Measurements from ENCODE around the gene KLF9. TPM values are rescaled to one million over a fixed set of nuclear protein-coding genes. Genes with fewer than 3 reads are reported as not detected.

The KLF9 gene
- total RNA-seq (2021) (0.34 and 1.0 TPM in 2 replicates), Bru-seq, nascent RNA (percentile 29 among the genes with signal in this experiment), BruChase-seq, experiment 1, labeled RNA remaining after a 2-hour chase (percentile 38 among the genes with signal in this experiment), BruChase-seq, experiment 2, labeled RNA remaining after a 6-hour chase (percentile 22 among the genes with signal in this experiment)
- long read RNA-seq, result 0 reads

DNA sequence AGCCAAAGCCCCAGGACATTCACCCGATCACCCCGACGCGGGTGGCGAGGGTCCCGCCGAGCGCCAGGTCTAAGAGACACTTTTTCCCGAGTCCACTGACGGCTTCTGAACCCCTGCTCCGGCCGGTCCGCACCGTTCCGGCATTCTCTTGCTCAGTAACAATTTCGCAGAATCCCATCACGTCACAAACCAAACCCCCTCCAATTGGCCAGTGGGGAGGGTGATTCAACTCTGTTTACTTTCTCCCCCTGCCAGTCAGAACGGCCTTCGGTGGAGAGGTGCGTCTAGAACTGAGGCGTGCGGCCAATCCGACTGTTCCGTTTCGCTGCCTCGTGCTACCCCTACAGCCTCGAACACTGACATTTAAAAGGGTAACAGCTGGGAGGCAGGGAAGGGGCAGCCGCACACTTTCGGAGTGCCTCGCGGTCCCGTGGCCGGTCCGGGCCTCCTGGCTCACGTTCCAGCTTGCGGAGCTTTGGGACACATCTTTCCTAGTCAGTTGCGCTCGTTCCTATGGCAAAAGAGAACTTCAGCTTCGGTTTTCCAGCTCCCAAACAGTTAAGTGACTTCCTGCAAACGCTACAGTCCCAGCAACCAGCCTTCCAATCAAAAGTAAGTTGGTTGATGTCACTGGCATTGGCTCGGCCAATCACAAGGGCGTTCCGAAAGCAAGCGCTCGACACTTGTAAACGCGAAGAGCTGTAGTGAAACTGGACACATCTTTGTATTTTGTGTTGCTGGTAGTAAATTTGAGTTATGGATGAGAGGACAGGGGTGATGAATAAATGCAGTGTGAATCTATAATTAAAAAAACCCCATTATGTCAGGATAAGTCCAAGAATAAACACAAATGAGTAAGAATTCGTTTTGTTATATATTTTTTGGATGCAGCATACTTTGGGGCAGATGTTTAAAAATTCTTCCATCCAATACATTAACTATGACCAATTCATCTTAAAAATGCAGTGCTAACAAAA is at the start of gene KLF9:
KLF9 (minus strand) TSS at position 859 of the 977 bp plus-strand sequence. CDS start 1,294 bp downstream, outside the sequence.
- ChIA-PET CTCF (no interaction called here), POLR2A (ENCODE audit: low non-redundant PET) (no interaction called here)
- intact Hi-C loops (cut with micrococcal nuclease; ENCODE audit: unreplicated experiment), result loop anchor here (10.0 kb wide), 1 partner anchor 159 kb away; the partner anchor contains the start of gene SMC5
- H3K4me1 ChIP-seq (ENCODE audit: insufficient read depth, low read length, poor library complexity, severe bottlenecking), result peaks cover 17% of the 10 kb centered on the region
- BruUV-seq (replicated peaks), result no TSS peak
- no peaks in the 10 kb centered on the region for H3K36me3 ChIP-seq (ENCODE audit: insufficient read depth, low read length, poor library complexity, severe bottlenecking)
- peak within 1 kb of the TSS; percentile 64 for H3K4me3 ChIP-seq (ENCODE audit: low read depth, low read length, poor library complexity, severe bottlenecking)
- H3K9me3 ChIP-seq (ENCODE audit: low read depth, low read length, poor library complexity, severe bottlenecking), result no peaks in the 10 kb centered on the region
- H3K27me3 ChIP-seq (replicated peaks; ENCODE audit: insufficient read depth, low read depth, low read length, poor library complexity), result no peaks in the 10 kb centered on the region
- TF ChIP-seq, protein P1, sequence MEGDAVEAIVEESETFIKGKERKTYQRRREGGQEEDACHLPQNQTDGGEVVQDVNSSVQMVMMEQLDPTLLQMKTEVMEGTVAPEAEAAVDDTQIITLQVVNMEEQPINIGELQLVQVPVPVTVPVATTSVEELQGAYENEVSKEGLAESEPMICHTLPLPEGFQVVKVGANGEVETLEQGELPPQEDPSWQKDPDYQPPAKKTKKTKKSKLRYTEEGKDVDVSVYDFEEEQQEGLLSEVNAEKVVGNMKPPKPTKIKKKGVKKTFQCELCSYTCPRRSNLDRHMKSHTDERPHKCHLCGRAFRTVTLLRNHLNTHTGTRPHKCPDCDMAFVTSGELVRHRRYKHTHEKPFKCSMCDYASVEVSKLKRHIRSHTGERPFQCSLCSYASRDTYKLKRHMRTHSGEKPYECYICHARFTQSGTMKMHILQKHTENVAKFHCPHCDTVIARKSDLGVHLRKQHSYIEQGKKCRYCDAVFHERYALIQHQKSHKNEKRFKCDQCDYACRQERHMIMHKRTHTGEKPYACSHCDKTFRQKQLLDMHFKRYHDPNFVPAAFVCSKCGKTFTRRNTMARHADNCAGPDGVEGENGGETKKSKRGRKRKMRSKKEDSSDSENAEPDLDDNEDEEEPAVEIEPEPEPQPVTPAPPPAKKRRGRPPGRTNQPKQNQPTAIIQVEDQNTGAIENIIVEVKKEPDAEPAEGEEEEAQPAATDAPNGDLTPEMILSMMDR (conservative IDR thresholded peaks at IDR 0.05; ENCODE audit: low read depth, low read length), result no peak
- no peak for TF ChIP-seq EZH2 (IDR thresholded peaks at IDR 0.05; ENCODE audit: borderline replicate concordance, low read depth, low read length, poor library complexity, severe bottlenecking)
- peak; percentile 92 for DNase-seq (ENCODE audit: low spot score)
- H3K27ac ChIP-seq (ENCODE audit: low read depth, low read length, poor library complexity, severe bottlenecking), result peak within 1 kb of the TSS; percentile 87

DNA sequence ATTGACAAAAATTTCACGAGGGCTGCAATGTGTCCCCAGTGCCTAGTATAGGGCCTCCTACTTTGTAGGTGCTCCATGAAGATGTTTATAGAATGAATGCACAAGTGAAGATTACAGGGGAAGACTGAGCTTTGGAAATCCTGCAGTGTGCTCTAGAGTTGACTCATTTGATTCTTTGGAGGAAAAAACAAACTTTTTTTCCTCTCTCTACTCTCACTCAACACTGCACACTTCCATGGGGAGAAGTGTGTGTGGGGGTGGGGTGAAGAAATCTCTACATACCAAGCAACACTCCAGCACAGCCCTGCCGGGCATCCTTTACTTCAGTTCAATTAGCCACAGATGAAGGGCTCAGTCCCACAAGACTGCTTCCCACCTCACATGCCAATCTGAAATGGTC is 49.4 kb upstream of the KLF9 start:
- ChIA-PET POLR2A (ENCODE audit: low non-redundant PET) (no interaction called here), CTCF (no interaction called here)
- intact Hi-C loops (cut with micrococcal nuclease; ENCODE audit: unreplicated experiment), result no loop called here

GRCh38 chr9:70462300-70462699 is 47.8 kb upstream of the KLF9 start:
- no peaks in the 10 kb centered on the region for H3K4me1 ChIP-seq (ENCODE audit: insufficient read depth, low read length, poor library complexity, severe bottlenecking)
- POLR2A ChIA-PET (ENCODE audit: low non-redundant PET), result no interaction called here
- CTCF ChIA-PET, result no interaction called here
- H3K27me3 ChIP-seq (replicated peaks; ENCODE audit: insufficient read depth, low read depth, low read length, poor library complexity), result no peaks in the 10 kb centered on the region
- TF ChIP-seq EZH2 (IDR thresholded peaks at IDR 0.05; ENCODE audit: borderline replicate concordance, low read depth, low read length, poor library complexity, severe bottlenecking), result no peak
- TF ChIP-seq, protein P1 (conservative IDR thresholded peaks at IDR 0.05; ENCODE audit: low read depth, low read length), result no peak
- intact Hi-C loops (cut with micrococcal nuclease; ENCODE audit: unreplicated experiment), result no loop called here
- no TSS peak for BruUV-seq (replicated peaks)
- H3K9me3 ChIP-seq (ENCODE audit: low read depth, low read length, poor library complexity, severe bottlenecking), result no peaks in the 10 kb centered on the region
- no peaks in the 10 kb centered on the region for H3K36me3 ChIP-seq (ENCODE audit: insufficient read depth, low read length, poor library complexity, severe bottlenecking)
- H3K4me3 ChIP-seq (ENCODE audit: low read depth, low read length, poor library complexity, severe bottlenecking), result no peak overlapping the region
- DNase-seq (ENCODE audit: low spot score), result no peak
- H3K27ac ChIP-seq (ENCODE audit: low read depth, low read length, poor library complexity, severe bottlenecking), result no peak overlapping the region

More for the DNA sequence above, 49.4 kb upstream of the KLF9 start:
- H3K27ac ChIP-seq (ENCODE audit: low read depth, low read length, poor library complexity, severe bottlenecking), result no peak overlapping the region
- H3K27me3 ChIP-seq (replicated peaks; ENCODE audit: insufficient read depth, low read depth, low read length, poor library complexity), result no peaks in the 10 kb centered on the region
- H3K36me3 ChIP-seq (ENCODE audit: insufficient read depth, low read length, poor library complexity, severe bottlenecking), result no peaks in the 10 kb centered on the region
- H3K9me3 ChIP-seq (ENCODE audit: low read depth, low read length, poor library complexity, severe bottlenecking), result no peaks in the 10 kb centered on the region
- DNase-seq (ENCODE audit: low spot score), result no peak
- no peak overlapping the region for H3K4me3 ChIP-seq (ENCODE audit: low read depth, low read length, poor library complexity, severe bottlenecking)
- TF ChIP-seq, protein P1 (conservative IDR thresholded peaks at IDR 0.05; ENCODE audit: low read depth, low read length), result no peak
- no peak for TF ChIP-seq EZH2 (IDR thresholded peaks at IDR 0.05; ENCODE audit: borderline replicate concordance, low read depth, low read length, poor library complexity, severe bottlenecking)
- BruUV-seq (replicated peaks), result no TSS peak
- H3K4me1 ChIP-seq (ENCODE audit: insufficient read depth, low read length, poor library complexity, severe bottlenecking), result no peaks in the 10 kb centered on the region
